Activated naive CD4-positive, alpha-beta T cell treated with anti-CD3 and anti-CD28 coated beads, Interleukin-2, amount 10 ng/mL, durations not matched to agents 5 hours and 36 hours (primary cell): Measurements from ENCODE around the gene BAG1. TPM values are rescaled to one million over a fixed set of nuclear protein-coding genes. Genes with fewer than 3 reads are reported as not detected.

Experiments used
- total RNA-seq, 2 experiments: library from RNA; stranded (reverse); gene quantifications; one replicate each; pipeline ENCODE4 v1.2.3, GENCODE V29; 2021

BAG1 gene
- 10 to 100 TPM; 70.2 to 73.5 TPM for total RNA-seq

GRCh38 chr9:33264473-33265177 lies at the start of gene BAG1, which contains the start of gene CHMP5:
Gene BAG1 (minus strand): TSS chr9:33264708.
Gene CHMP5 (plus strand): TSS chr9:33265049. CDS start chr9:33265079, 30 bp downstream.

GRCh38 chr9:33290247-33291030 lies 25.9 kb upstream of the BAG1 start, which contains the start of gene NFX1:
Gene NFX1 (plus strand): TSS chr9:33290516. CDS start chr9:33290573, 57 bp downstream.

GRCh38 chr9:33239921-33240320 lies 24.6 kb downstream of the BAG1 start, which contains the start of gene SPINK4:
Gene SPINK4 (plus strand): TSS chr9:33240167. CDS start chr9:33240209, 42 bp downstream.

Other genes with a start within 250 kb of the BAG1 start
- gene DNAJA1, start 239.4 kb downstream of the BAG1 start, total RNA-seq = 100 to 1,000 TPM; 113 to 117 TPM
- 10 to 100 TPM; 22.9 to 24.4 TPM for gene SMU1, start 188.0 kb downstream of the BAG1 start, total RNA-seq
- gene B4GALT1, start 97.4 kb downstream of the BAG1 start, total RNA-seq = 10 to 100 TPM; 44.2 to 44.5 TPM
- gene SPINK4, start 24.5 kb downstream of the BAG1 start, total RNA-seq = not detected
- gene CHMP5, start 341 bp upstream of the BAG1 start, total RNA-seq = 10 to 100 TPM; 47.8 to 48.4 TPM
- gene NFX1, start 25.8 kb upstream of the BAG1 start, total RNA-seq = 10 to 100 TPM; 38.9 to 39.8 TPM
- gene AQP7, start 137.9 kb upstream of the BAG1 start, total RNA-seq = under 1 TPM in 1 of 2 experiments, not detected in 1; 0.55 TPM
- gene AQP3, start 182.9 kb upstream of the BAG1 start, total RNA-seq = 100 to 1,000 TPM; 262 to 265 TPM
- 10 to 100 TPM; 32.2 to 34.1 TPM for gene NOL6, start 209.2 kb upstream of the BAG1 start, total RNA-seq